Hematopoietic multipotent progenitor cell treated with erythropoietin and hydrocortisone succinate and interleukin-3 and kit ligand, for 4 days (in vitro differentiated cells): ENCODE results near the gene SLC10A4.

Experiments used
- DNase-seq: peaks from one replicate; pipeline ENCODE4 v3.0.0-alpha.2; 2015

Gene SLC10A4

GRCh38 chr4:48490012-48490679 lies 7.0 kb downstream of the SLC10A4 start, which contains the start of gene ZAR1:
Gene ZAR1 (plus strand): TSS chr4:48490252. CDS start chr4:48490292, 40 bp downstream.
- peak; percentile 53 for DNase-seq

- peak; percentile 58 for DNase-seq
These were observed 7.8 kb downstream of the SLC10A4 start for GRCh38 chr4:48490680-48491513.

GRCh38 chr4:48491514-48492176 lies 8.5 kb downstream of the SLC10A4 start:
- peak; percentile 23 for DNase-seq

GRCh38 chr4:48493452-48494100 lies 10.4 kb downstream of the SLC10A4 start:
- no peak for DNase-seq

- DNase-seq: peak; percentile 57
These were observed 12.8 kb downstream of the SLC10A4 start for GRCh38 chr4:48495941-48496340.

GRCh38 chr4:48498895-48499294 lies 15.8 kb downstream of the SLC10A4 start:
- DNase-seq: no peak

GRCh38 chr4:48499551-48500066 lies 16.5 kb downstream of the SLC10A4 start:
- no peak for DNase-seq

- DNase-seq: no peak
These were observed 20.3 kb downstream of the SLC10A4 start for GRCh38 chr4:48503233-48504025.

- no peak for DNase-seq
These were observed 20.8 kb downstream of the SLC10A4 start for GRCh38 chr4:48504026-48504330.

GRCh38 chr4:48504352-48504751 lies 21.2 kb downstream of the SLC10A4 start:
- peak; percentile 54 for DNase-seq

- DNase-seq: no peak
These were observed 23.6 kb downstream of the SLC10A4 start for GRCh38 chr4:48506716-48507115.

GRCh38 chr4:48509543-48509942 lies 26.4 kb downstream of the SLC10A4 start:
- no peak for DNase-seq

GRCh38 chr4:48518143-48518542 lies 35.0 kb downstream of the SLC10A4 start:
- no peak for DNase-seq

GRCh38 chr4:48526406-48526805 lies 43.3 kb downstream of the SLC10A4 start:
- peak; percentile 36 for DNase-seq

- no peak for DNase-seq
These were observed 55.2 kb downstream of the SLC10A4 start for GRCh38 chr4:48538358-48538757.
